ENCODE results near the gene OLFM1.
"Not testable (repeated sequence)": the region's sequence is repeated elsewhere in the genome, so short reads cannot be mapped to it uniquely, and the experiment has no call there.

Gene OLFM1

DNA sequence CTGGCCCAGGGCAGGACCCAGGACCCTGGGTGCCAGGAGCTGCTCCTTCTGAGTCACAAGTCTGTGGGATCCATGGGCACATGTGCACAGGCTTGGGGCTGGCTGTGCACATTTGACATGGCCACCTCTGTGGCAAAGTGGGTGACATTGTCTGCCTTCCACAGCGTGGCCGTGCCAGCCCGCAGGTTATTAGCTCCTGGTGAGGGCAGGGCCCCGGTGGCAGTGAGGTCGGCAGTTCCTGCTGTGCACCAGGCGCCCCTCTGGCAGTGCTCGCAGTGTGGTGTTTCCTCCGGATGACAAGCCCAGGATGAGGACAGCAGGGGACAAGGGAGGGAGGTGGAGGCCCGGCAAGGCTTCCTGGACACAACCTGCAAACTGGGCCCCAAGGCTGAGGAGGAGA lies 60.5 kb downstream of the OLFM1 start:
- Histone ChIP-seq H3K23ac (ENCODE audit: low read length in 2 of 2) (no peak overlapping the region), H3K36me3 (ENCODE audit: control insufficient read depth in 1 of 2, insufficient read depth in 2 of 2, low read depth in 1 of 2, low read length in 2 of 2) (no peaks in the 10 kb centered on the region), H3K14ac (ENCODE audit: low read length in 2 of 2) (no peak overlapping the region), H3K18ac (ENCODE audit: low read depth in 1 of 2, low read length in 2 of 2) (no peak overlapping the region), H2AK5ac (ENCODE audit: low read length, severe bottlenecking) (no peak overlapping the region), H2BK5ac (ENCODE audit: low read depth, low read length, poor library complexity, severe bottlenecking) (no peak overlapping the region), H3K4ac (ENCODE audit: low read depth in 1 of 2, low read length in 2 of 2) (no peak overlapping the region), H3K9ac (ENCODE audit: low read length) (no peak overlapping the region), H2AFZ (ENCODE audit: low read depth, low read length) (no peak overlapping the region), H3K4me2 (ENCODE audit: low read length, poor library complexity, severe bottlenecking) (no peak overlapping the region), H3K27me3 (ENCODE audit: control insufficient read depth in 1 of 2, insufficient read depth in 1 of 2, low read length in 2 of 2) (peaks cover 0 to 37% of the 10 kb centered on the region in 2 experiments), H2BK15ac (ENCODE audit: low read depth, poor library complexity, severe bottlenecking) (no peak overlapping the region), H4K91ac (ENCODE audit: low read length) (no peak overlapping the region), H4K8ac (ENCODE audit: low read length) (no peak overlapping the region), H3K79me1 (replicated peaks; ENCODE audit: low read length, poor library complexity, severe bottlenecking) (no peaks in the 10 kb centered on the region), H3K9me3 (ENCODE audit: control insufficient read depth, low read length) (no peaks in the 10 kb centered on the region), H3K27ac (ENCODE audit: low read length, poor library complexity, severe bottlenecking) (no peak overlapping the region), H2BK12ac (ENCODE audit: low read length in 2 of 2) (no peak overlapping the region), H2BK120ac (ENCODE audit: low read depth, low read length) (no peak overlapping the region), H3K4me3 (ENCODE audit: insufficient read depth in 1 of 2, low read depth in 1 of 2, low read length in 2 of 2) (no peak overlapping the region), H3K4me1 (ENCODE audit: control insufficient read depth, insufficient read depth, low read depth, low read length) (no peaks in the 10 kb centered on the region)
- 86% methylated on average over 9 of the region's 9 CpGs for WGBS
- DNase-seq, result no peak

- WGBS, result 69% methylated on average over 7 of the region's 7 CpGs
- H4K91ac ChIP-seq (ENCODE audit: low read length), result no peak overlapping the region
- no peak for DNase-seq
- H3K9ac ChIP-seq (ENCODE audit: low read length), result no peak overlapping the region
- no peak overlapping the region for H4K8ac ChIP-seq (ENCODE audit: low read length)
- no peak overlapping the region for H3K4me3 ChIP-seq (ENCODE audit: insufficient read depth in 1 of 2, low read depth in 1 of 2, low read length in 2 of 2)
- no peak overlapping the region for H2BK12ac ChIP-seq (ENCODE audit: low read length in 2 of 2)
- no peak overlapping the region for H2BK5ac ChIP-seq (ENCODE audit: low read depth, low read length, poor library complexity, severe bottlenecking)
- no peaks in the 10 kb centered on the region for H3K9me3 ChIP-seq (ENCODE audit: control insufficient read depth, low read length)
- H2BK120ac ChIP-seq (ENCODE audit: low read depth, low read length), result no peak overlapping the region
- H3K4me2 ChIP-seq (ENCODE audit: low read length, poor library complexity, severe bottlenecking), result no peak overlapping the region
- no peak overlapping the region for H3K23ac ChIP-seq (ENCODE audit: low read length in 2 of 2)
- no peak overlapping the region for H2AK5ac ChIP-seq (ENCODE audit: low read length, severe bottlenecking)
- no peaks in the 10 kb centered on the region for H3K4me1 ChIP-seq (ENCODE audit: control insufficient read depth, insufficient read depth, low read depth, low read length)
- H2AFZ ChIP-seq (ENCODE audit: low read depth, low read length), result no peak overlapping the region
- no peak overlapping the region for H3K14ac ChIP-seq (ENCODE audit: low read length in 2 of 2)
- H3K27ac ChIP-seq (ENCODE audit: low read length, poor library complexity, severe bottlenecking), result no peak overlapping the region
- H3K79me1 ChIP-seq (replicated peaks; ENCODE audit: low read length, poor library complexity, severe bottlenecking), result no peaks in the 10 kb centered on the region
- H3K27me3 ChIP-seq (ENCODE audit: control insufficient read depth in 1 of 2, insufficient read depth in 1 of 2, low read length in 2 of 2), result peaks cover 0 to 36% of the 10 kb centered on the region in 2 experiments
- no peak overlapping the region for H3K18ac ChIP-seq (ENCODE audit: low read depth in 1 of 2, low read length in 2 of 2)
- no peak overlapping the region for H2BK15ac ChIP-seq (ENCODE audit: low read depth, poor library complexity, severe bottlenecking)
- no peak overlapping the region for H3K4ac ChIP-seq (ENCODE audit: low read depth in 1 of 2, low read length in 2 of 2)
- no peaks in the 10 kb centered on the region for H3K36me3 ChIP-seq (ENCODE audit: control insufficient read depth in 1 of 2, insufficient read depth in 2 of 2, low read depth in 1 of 2, low read length in 2 of 2)
Observed at GRCh38 chr9:135148386-135148785, 60.9 kb downstream of the OLFM1 start.

DNA sequence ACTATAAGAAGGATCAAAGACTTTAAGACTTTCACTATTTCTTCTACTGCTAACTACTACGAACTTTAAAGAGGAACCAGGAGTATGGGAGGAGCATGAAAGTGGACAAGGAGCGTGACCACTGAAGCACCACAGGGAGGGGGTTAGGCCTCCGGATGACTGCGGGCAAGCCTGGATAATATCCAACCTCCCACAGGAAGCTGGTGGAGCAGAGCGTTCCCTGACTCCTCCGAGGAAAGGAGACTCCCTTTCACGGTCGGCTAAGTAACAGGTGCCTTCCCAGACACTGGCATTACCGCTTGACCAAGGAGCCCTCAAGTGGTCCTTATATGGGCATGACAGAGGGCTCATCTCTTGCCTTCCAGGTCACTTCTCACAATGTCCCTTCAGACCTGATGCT lies 62.4 kb downstream of the OLFM1 start:
- not testable (repeated sequence) for H2BK12ac ChIP-seq (ENCODE audit: low read length in 2 of 2); H3K4me2 ChIP-seq (ENCODE audit: low read length, poor library complexity, severe bottlenecking); H3K79me1 ChIP-seq (replicated peaks; ENCODE audit: low read length, poor library complexity, severe bottlenecking); H2BK5ac ChIP-seq (ENCODE audit: low read depth, low read length, poor library complexity, severe bottlenecking); H3K14ac ChIP-seq (ENCODE audit: low read length in 2 of 2); H2AK5ac ChIP-seq (ENCODE audit: low read length, severe bottlenecking); H3K9ac ChIP-seq (ENCODE audit: low read length); DNase-seq; H3K4me3 ChIP-seq (ENCODE audit: insufficient read depth in 1 of 2, low read depth in 1 of 2, low read length in 2 of 2); H3K4me1 ChIP-seq (ENCODE audit: control insufficient read depth, insufficient read depth, low read depth, low read length); H3K18ac ChIP-seq (ENCODE audit: low read depth in 1 of 2, low read length in 2 of 2); H2BK15ac ChIP-seq (ENCODE audit: low read depth, poor library complexity, severe bottlenecking); H3K27ac ChIP-seq (ENCODE audit: low read length, poor library complexity, severe bottlenecking); H4K8ac ChIP-seq (ENCODE audit: low read length); H3K4ac ChIP-seq (ENCODE audit: low read depth in 1 of 2, low read length in 2 of 2); H4K91ac ChIP-seq (ENCODE audit: low read length); H2AFZ ChIP-seq (ENCODE audit: low read depth, low read length); H2BK120ac ChIP-seq (ENCODE audit: low read depth, low read length); H3K23ac ChIP-seq (ENCODE audit: low read length in 2 of 2); H3K9me3 ChIP-seq (ENCODE audit: control insufficient read depth, low read length); H3K36me3 ChIP-seq (ENCODE audit: control insufficient read depth in 1 of 2, insufficient read depth in 2 of 2, low read depth in 1 of 2, low read length in 2 of 2)
- WGBS, result 82% methylated on average over 9 of the region's 9 CpGs
- H3K27me3 ChIP-seq (ENCODE audit: control insufficient read depth in 1 of 2, insufficient read depth in 1 of 2, low read length in 2 of 2), result peaks cover 0 to 32% of the 10 kb centered on the region in 2 experiments

GRCh38 chr9:135150981-135151380 lies 63.5 kb downstream of the OLFM1 start:
- Histone ChIP-seq H3K14ac (ENCODE audit: low read length in 2 of 2) (no peak overlapping the region), H2BK15ac (ENCODE audit: low read depth, poor library complexity, severe bottlenecking) (no peak overlapping the region), H4K91ac (ENCODE audit: low read length) (no peak overlapping the region), H3K4ac (ENCODE audit: low read depth in 1 of 2, low read length in 2 of 2) (no peak overlapping the region), H3K36me3 (ENCODE audit: control insufficient read depth in 1 of 2, insufficient read depth in 2 of 2, low read depth in 1 of 2, low read length in 2 of 2) (no peaks in the 10 kb centered on the region), H2AFZ (ENCODE audit: low read depth, low read length) (no peak overlapping the region), H3K27ac (ENCODE audit: low read length, poor library complexity, severe bottlenecking) (no peak overlapping the region), H2BK5ac (ENCODE audit: low read depth, low read length, poor library complexity, severe bottlenecking) (no peak overlapping the region), H3K4me2 (ENCODE audit: low read length, poor library complexity, severe bottlenecking) (no peak overlapping the region), H3K9me3 (ENCODE audit: control insufficient read depth, low read length) (no peaks in the 10 kb centered on the region), H3K23ac (ENCODE audit: low read length in 2 of 2) (no peak overlapping the region), H2BK12ac (ENCODE audit: low read length in 2 of 2) (no peak overlapping the region), H3K4me1 (ENCODE audit: control insufficient read depth, insufficient read depth, low read depth, low read length) (no peaks in the 10 kb centered on the region), H2AK5ac (ENCODE audit: low read length, severe bottlenecking) (no peak overlapping the region), H3K4me3 (ENCODE audit: insufficient read depth in 1 of 2, low read depth in 1 of 2, low read length in 2 of 2) (no peak overlapping the region), H3K27me3 (ENCODE audit: control insufficient read depth in 1 of 2, insufficient read depth in 1 of 2, low read length in 2 of 2) (peaks cover 0 to 23% of the 10 kb centered on the region in 2 experiments), H3K9ac (ENCODE audit: low read length) (no peak overlapping the region), H3K18ac (ENCODE audit: low read depth in 1 of 2, low read length in 2 of 2) (no peak overlapping the region), H2BK120ac (ENCODE audit: low read depth, low read length) (no peak overlapping the region), H4K8ac (ENCODE audit: low read length) (no peak overlapping the region), H3K79me1 (replicated peaks; ENCODE audit: low read length, poor library complexity, severe bottlenecking) (no peaks in the 10 kb centered on the region)
- no peak for DNase-seq
- 74% methylated on average over 11 of the region's 11 CpGs for WGBS

All from mesenchymal stem cell (in vitro differentiated cells and primary cell).